Hematopoietic multipotent progenitor cell treated with erythropoietin and hydrocortisone succinate and interleukin-3 and kit ligand, for 15 days (in vitro differentiated cells): Measurements from ENCODE around the gene TM7SF2.

Experiments used
- DNase-seq: peaks from one replicate; pipeline ENCODE4 v3.0.0-alpha.2; 2015; ENCODE audit warnings: low spot score

The TM7SF2 gene

GRCh38 chr11:65111744-65112545 lies at the start of gene TM7SF2:
Gene TM7SF2 (plus strand): TSS chr11:65111872. CDS start chr11:65112016, 144 bp downstream.
- peak; percentile 96 for DNase-seq

- DNase-seq, result no peak
These were observed 48.1 kb upstream of the TM7SF2 start for GRCh38 chr11:65063532-65063931.

- DNase-seq, result no peak
These were observed 46.8 kb upstream of the TM7SF2 start for GRCh38 chr11:65064847-65065240.

GRCh38 chr11:65065851-65066250 lies 45.8 kb upstream of the TM7SF2 start:
- DNase-seq, result no peak

DNA sequence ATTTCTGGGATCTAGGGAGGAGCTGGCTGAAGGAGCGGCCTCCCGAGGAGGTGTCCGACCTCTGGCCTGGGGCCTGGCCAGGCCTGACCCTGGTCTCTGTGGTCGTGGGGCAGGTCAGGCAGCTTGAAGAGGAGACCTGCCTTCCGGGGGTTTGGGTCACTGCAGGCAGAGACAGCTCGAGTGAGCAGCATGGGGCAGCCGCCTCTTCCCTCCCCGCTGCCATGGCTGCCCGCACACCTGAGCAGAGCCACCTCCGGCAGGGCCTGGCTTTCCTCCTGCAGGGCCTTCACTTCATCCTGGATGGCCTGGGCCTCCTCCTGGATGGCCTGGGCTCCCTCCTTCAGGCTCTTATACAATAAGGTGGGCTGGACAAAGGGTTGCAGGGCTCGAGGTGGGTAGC lies 45.4 kb upstream of the TM7SF2 start:
- no peak for DNase-seq

DNA sequence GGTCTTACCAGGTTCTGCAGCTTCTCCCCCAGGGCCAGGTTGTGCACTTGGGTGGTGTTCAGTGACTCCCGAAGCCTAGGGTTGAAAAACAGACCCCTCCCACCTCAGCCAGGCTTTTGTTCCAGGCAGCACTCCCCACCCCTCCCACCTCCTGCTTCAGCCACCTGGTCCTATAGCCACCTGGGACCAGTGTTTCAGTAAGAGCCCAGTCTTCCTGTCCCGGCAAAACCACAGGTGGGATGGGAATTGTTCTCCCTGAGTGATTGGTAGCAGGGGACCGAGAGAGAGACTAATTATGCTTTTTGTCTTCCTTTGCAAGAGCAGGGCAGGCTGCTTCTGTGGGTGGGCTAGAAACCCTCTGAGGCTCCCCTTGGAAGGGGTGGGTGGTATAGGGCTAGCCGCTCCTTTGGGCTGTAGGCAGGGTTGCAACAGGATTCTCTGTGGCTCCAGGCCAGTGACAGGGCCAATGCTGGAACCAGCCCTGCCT lies 44.8 kb upstream of the TM7SF2 start:
- no peak for DNase-seq

DNA sequence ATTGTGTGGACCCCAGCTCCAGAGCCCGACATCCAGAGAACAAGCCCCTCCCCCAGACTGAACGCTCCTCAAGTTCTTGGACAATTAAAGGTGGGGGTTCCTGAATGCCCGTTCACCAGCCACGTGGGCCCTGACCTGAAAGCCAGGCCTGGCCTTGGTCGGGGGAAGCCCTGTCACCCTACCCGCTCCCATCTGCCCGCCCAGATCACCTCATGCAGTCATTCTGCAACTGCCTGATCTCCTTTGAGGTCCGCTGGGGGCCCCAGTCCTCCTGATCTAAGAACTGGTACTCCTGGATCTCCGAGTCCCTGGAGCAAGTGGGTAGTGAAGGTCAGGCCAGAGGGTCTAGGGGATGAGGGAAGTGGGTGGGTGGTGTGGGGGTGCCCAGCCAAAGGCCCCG lies 44.2 kb upstream of the TM7SF2 start:
- DNase-seq, result no peak

- DNase-seq, result no peak
These were observed 42.5 kb upstream of the TM7SF2 start for GRCh38 chr11:65069217-65069616.

DNA sequence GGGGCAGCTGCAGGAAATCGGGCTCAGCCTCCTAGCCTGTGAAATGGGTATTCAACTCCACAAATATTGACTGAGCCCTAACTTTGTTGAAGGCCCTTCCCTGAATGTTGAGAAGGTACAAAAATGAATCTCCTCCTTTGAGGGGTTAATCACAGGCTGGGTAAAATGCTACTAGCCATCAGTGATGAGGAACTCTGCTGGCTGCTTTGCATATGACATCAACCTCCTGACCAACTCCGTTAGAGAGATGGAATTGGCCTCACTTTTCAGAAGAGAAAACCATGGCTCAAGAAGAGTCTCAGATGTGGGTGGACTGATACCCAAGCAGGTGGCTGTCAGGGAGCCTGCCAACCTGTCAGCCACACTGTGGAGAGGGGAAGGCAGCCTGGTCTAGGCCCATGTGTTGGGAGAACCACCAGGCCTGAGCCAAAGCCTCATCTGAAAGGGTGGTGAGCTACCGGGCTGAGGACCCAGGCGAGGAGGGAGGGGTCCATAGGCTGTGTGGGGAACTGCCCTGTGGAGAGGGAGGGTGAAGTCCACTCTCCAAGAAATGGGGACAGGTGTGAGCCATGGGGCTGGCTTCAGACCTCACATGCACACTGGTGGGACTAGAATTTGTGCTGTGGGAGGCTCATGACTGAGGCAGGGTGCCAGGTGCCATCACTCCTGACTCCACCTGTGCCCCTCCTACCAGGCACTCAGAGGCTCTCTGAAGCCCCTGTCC lies 39.6 kb upstream of the TM7SF2 start:
- no peak for DNase-seq

GRCh38 chr11:65072631-65072966 lies 39.1 kb upstream of the TM7SF2 start:
- DNase-seq, result no peak

DNA sequence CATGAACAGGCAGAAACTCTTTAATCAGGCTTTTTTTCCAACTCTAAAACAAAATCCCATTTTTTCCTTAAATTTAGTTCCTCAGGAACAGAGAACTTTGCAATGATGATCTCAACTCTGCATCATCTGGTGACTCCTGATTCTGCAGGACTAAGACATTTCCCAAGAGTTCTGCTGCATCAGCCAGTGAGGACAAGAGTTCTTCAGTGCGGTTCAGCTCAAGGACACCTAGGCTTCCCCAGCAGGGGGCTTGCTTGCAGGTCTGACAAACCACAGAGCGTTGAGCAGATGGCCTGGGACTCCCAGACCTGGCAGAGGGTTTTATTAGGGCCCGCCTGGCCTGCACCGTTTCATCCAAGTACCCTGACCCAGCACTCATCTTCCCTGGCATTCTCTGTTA lies 34.2 kb upstream of the TM7SF2 start:
- no peak for DNase-seq

- peak; percentile 65 for DNase-seq
These were observed 33.5 kb upstream of the TM7SF2 start for GRCh38 chr11:65078151-65078550.

DNA sequence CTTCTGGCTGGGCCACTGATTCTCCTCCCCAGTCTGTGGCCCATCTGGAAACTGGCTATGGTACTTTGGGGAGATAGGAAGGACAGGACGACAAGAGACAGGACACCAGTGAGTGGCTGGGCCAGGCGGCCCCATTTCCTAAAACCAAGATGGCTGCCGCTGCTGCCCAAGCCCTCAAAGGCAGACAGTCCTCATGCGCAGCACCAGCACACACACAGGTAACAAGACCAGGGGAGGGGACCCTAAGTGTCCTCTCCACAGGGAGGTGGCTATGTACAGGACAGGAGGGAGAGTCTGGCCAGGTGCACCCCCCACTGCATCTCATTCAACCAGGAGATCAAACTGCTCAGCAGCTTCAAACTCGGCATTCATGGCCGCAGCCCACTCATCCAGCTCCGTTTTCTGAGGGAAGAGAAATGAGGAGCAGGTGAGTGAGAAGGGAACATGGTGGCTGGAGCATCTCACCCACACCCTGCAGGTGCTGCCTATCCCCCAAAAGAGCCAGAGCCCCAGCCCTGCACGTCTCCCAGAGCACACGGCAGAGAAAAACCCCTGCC lies 32.8 kb upstream of the TM7SF2 start:
- DNase-seq, result no peak

- DNase-seq, result no peak
These were observed 28.4 kb upstream of the TM7SF2 start for GRCh38 chr11:65083134-65083833.

DNA sequence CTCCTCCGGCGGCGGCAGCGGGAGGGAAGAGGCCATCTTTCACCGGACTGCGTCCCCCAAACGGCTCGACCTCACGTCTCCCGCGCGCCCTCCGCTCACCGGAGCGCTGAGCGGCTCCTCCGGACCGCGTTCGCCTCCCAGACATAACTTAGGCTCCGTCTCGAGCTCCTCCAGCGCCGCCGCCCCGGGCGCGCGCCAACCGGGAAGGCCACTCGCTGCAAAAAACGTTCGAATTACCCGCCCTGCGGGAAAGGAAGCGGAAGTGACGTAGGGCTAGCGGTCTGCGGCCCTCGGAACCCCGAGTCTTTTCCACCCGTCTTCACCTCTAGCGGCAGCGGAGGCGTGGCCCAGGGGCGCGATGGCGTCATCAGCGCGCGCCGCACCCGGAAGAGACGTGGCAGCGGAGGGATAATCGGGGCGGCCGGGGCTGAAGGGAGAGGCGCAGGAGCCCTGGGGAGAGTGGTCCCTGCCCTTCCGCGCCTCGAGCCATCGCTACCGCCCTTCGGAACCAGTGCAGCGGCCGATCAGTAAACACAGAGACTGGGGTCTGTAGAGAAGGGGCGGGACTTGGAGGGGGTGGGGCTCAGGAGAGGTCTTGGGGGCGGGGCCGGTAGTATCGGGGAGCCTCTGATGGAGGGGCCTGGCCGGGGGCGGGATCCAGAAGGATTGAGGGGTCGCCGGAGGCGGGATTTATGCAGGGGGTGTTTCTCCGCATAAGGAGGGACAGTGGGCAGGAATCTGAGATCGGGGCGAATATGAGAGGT lies 27.7 kb upstream of the TM7SF2 start, which contains the start of the genes CDCA5 and ZFPL1:
CDCA5 (minus strand) TSS at position 207 of the 764 bp plus-strand sequence; CDS start at position 145, 62 bp downstream.
ZFPL1 (plus strand) TSS at position 389 of the 764 bp plus-strand sequence. CDS start 477 bp downstream, outside the sequence.
- peak; percentile 98 for DNase-seq

DNA sequence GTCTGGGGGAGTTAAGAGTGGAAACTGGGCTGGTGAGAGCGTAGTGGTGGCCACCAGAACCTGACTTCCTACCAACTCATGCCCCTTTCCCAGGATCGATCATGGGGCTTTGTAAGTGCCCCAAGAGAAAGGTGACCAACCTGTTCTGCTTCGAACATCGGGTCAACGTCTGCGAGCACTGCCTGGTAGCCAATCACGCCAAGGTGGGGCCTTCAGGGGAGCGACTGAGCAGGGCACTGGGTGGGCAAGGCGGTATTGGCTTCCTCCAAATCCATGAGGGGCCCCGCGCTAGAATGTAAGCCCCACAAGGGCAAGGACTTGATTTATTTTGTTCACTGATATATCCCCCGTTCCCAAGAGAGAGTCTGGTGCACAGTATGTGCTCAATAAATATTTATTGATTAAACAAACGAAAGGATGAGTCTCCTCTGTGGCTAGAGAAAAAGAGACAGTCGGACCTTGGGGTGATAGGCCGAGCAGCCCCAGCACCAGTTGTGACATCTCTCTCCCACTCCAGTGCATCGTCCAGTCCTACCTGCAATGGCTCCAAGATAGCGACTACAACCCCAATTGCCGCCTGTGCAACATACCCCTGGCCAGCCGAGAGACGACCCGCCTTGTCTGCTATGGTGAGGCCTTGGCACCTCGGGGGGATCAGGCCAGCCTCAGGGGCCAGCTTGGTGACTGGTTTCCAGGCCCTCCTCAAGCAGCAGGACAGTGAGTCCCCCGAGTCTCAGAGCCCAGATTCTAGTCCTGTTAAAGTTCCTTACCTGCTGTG lies 26.9 kb upstream of the TM7SF2 start:
- no peak for DNase-seq

- no peak for DNase-seq
These were observed 26.2 kb upstream of the TM7SF2 start for GRCh38 chr11:65085446-65085845.

DNA sequence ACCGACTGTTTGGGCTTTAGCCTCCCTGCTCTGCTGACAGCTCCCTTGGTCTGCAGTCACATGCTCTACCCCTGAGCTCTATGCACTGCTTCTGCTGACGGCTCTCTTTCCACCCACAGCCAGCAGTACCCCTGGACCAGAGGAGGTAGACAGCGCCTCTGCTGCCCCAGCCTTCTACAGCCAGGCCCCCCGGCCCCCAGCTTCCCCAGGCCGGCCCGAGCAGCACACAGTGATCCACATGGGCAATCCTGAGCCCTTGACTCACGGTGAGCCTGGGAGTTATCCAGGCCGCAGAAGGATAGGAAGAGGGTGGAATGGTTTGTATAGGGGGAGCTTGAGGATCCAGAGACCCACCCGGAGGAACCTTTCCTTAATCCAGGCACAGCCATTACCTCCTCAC lies 24.9 kb upstream of the TM7SF2 start:
- no peak for DNase-seq

- no peak for DNase-seq
These were observed 24.5 kb upstream of the TM7SF2 start for GRCh38 chr11:65087216-65087615.

GRCh38 chr11:65087827-65088226 lies 23.8 kb upstream of the TM7SF2 start:
- no peak for DNase-seq

DNA sequence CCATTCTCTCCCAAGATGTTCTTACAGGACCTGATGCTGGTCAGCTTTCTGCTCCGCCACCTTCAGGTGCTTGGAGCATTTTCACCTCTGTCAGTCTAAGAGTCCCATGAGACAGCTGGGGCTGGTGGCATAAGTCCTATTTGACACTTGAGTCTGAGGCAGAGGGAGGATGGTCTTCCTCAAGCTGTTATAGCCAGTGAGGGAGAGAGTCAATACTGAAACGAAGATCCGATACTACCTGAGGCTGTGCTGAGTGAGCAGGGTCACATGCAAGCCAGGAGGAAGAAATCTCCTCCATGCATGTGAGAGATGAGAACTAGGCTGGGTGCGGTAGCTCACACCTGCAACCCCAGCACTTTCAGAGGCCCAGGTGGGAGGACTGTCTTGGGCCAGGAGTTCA lies 22.1 kb upstream of the TM7SF2 start:
- DNase-seq, result no peak
